SH-SY5Y (cell line): Measurements from ENCODE around the gene FAM174C.

Source experiments
- GATA2 ChIP-seq: IDR thresholded peaks from 2 replicates; pipeline ENCODE4 v1.6.1; 2011; ENCODE audit warnings: mild to moderate bottlenecking, low read depth, low read length
- GATA3 ChIP-seq: IDR thresholded peaks from 2 replicates; pipeline ENCODE4 v1.6.1; 2011; ENCODE audit warnings: low read depth, mild to moderate bottlenecking, low read length, moderate library complexity

The FAM174C gene

GRCh38 chr19:1252821-1253513, 22.4 kb upstream of the FAM174C start:
- TF ChIP-seq GATA3: no peak
- no peak for TF ChIP-seq GATA2

DNA sequence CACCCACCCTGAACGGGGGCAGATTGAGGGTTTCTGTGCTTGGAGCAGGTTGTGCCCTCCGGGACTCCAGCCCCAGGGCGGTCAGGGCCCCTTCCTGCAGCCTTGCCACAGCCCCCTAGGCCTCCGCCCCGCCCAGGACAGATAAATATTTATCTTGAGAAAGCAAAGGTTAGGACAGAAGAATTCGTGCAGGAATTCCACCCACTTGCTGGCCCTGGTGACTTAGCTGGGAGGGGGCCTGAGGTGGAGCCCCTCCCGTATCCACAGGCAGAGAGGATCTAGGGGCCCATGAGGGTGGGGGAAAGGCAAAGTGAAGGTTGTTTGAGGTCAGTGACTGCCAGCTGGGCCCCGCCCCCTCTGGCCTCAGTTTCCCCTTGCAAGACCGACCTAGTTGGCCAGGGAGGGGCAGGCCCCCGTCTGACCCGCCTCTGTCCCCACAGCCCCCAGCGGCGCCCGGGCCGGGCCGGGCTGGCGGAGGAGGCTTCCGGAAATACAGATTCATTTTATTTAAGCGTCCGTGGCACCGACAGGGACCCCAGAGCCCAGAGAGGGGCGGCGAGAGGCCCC, 21.7 kb upstream of the FAM174C start:
- no peak for TF ChIP-seq GATA3

GRCh38 chr19:1254081-1254527, 21.2 kb upstream of the FAM174C start:
- TF ChIP-seq GATA3 (no peak), GATA2 (no peak)

DNA sequence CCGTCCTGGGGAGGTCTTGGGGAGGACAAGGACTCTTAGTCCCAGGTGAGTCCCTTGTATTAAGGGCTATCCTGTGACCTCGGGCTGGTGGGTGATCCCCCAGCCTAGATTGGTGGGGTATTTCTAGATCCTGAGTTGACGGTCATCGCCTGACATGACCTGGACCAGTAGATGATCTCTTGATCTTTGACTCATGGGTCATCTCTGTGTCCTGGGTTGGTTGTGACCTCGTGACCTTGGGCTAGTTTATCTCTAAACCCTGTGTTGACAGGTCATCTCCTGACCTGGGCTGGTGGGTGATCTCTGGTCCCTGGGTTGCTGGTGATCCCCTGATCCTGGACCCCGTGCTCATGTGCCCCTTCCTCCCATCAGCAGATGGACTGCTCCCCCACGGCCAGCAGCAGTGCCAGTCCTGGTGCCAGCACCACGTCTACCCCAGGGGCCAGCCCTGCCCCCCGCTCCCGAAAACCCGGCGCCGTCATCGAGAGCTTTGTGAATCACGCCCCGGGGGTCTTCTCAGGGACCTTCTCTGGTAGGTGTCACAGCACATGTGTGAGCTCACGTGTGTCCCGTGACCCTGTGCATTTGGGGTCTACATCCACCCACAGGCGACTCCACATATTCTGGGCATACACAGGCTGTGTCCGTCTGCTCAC, 20.7 kb upstream of the FAM174C start:
- TF ChIP-seq GATA3 (no peak), GATA2 (no peak)

DNA sequence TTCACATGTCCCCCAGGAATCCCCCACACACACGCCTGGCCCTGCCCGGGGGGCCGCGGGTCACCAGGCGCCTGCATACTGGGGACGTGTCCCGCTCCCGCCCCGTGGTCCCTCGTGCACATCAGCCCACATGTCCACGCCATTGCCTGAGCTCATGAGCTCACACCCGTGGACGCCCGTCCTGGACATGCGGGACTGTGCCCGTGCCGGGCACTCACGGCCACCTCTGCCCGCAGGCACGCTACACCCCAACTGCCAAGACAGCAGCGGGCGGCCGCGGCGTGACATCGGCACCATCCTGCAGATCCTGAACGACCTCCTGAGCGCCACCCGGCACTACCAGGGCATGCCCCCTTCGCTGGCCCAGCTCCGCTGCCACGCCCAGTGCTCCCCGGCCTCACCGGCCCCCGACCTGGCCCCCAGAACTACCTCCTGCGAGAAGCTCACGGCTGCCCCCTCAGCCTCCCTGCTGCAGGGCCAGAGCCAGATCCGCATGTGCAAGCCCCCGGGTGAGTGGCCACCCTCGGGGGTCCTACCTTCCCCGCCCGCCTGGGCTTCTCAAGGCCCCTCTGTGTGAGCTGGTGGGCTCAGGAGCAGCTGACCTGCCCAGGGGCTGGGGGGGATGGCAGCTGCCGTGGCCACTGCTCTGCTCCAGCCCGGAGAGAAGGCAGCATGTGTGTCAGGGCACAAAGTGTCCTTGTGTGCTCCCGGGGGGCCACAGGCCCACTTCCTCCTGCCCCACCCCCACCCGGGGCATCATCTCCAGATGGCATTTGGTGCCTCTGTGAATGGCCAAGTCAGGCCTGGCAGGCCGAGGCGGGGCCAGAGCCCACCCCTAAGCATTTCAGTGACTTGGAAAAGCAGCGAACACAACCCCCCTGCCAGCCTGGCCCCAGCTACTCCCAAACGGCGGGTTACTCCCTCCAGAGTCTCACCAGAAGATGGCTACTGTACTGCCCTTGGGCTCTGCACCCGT, 19.9 kb upstream of the FAM174C start:
- TF ChIP-seq GATA3 (no peak), GATA2 (no peak)

- TF ChIP-seq GATA3 (no peak), GATA2 (no peak)
These were observed 18.5 kb upstream of the FAM174C start for GRCh38 chr19:1256646-1257474.

GRCh38 chr19:1257475-1258162, 17.7 kb upstream of the FAM174C start:
- TF ChIP-seq GATA3: no peak
- no peak for TF ChIP-seq GATA2

- TF ChIP-seq GATA3 (no peak), GATA2 (no peak)
These were observed 17.2 kb upstream of the FAM174C start for GRCh38 chr19:1258163-1258492.

DNA sequence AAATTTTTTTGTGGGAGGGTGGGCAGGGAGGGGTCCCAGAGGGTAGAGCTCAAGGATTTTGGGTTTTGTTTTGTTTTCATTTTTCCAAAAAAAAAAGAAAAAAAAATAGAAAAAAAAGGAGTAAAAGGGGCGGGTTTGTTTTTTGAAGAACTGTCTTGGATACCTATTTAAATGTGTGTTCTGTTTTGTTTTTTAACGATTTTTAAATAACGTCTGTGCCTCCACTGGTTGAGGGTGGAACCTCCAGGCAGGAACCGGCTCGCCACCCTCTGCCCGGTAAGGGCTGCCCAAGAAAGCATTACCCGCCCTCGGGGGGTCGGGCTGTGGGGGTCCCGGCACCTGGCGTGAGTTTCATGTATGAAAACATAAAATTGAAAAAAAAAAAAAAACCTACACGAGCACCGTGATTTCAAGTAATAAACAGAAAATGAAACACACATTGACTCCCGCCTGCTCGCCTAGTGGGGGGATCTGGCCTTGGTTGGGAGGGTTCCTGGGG, 16.6 kb upstream of the FAM174C start:
- no peak for TF ChIP-seq GATA2
- TF ChIP-seq GATA3: no peak

DNA sequence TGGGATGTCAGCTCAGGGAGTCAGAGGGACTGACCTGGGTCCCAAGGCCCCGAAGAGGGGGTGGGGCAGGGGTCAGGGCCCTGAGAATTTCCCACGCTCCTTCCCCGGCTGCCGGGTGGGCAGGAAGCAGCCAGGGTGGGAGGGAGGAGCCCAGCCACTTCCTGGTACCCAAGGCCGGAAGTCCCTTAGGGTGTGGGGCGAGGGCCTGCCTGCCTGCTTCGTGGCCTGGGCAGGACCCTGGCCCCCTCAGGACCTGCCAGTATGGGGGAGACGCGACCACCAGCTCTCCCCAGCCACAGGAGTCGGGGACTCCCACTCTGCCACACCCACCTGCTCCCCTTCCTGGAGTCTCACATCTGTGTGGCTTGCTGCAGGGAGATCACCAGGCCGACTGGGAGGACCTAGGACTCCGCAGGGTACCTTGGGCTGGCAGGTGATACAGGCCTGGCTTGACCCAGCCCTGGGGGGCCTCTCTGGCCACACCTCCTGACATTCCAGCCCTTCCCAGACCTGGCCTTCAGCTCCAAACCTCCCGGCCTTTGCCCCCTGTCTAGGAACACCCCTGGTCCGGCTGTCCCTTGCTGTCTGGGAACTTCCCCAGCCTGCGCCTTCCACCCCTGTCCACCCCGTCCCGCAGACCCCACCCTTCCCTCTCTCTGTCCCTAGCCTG, 16.0 kb upstream of the FAM174C start:
- TF ChIP-seq GATA2 (no peak), GATA3 (no peak)

GRCh38 chr19:1259876-1260748, 15.2 kb upstream of the FAM174C start:
- TF ChIP-seq GATA3 (no peak), GATA2 (no peak)
